Tibial nerve (tissue), 3 donors: ENCODE data around the gene POP5.

Source experiments
- EP300 ChIP-seq, 2 donors: sonication (generic); formaldehyde crosslinking; IDR thresholded peaks; one replicate each; pipeline ENCODE4 v1.6.1; 2017; ENCODE audit warnings: antibody characterized with exemption in 2 of 2, mild to moderate bottlenecking in 1 of 2
- POLR2A ChIP-seq, 2 donors: fragments of 450-650 bp; IDR thresholded peaks; one replicate each; pipeline ENCODE4 v1.6.1; 2017; ENCODE audit warnings: antibody characterized with exemption in 2 of 2, mild to moderate bottlenecking in 2 of 2, moderate library complexity in 2 of 2

DNA sequence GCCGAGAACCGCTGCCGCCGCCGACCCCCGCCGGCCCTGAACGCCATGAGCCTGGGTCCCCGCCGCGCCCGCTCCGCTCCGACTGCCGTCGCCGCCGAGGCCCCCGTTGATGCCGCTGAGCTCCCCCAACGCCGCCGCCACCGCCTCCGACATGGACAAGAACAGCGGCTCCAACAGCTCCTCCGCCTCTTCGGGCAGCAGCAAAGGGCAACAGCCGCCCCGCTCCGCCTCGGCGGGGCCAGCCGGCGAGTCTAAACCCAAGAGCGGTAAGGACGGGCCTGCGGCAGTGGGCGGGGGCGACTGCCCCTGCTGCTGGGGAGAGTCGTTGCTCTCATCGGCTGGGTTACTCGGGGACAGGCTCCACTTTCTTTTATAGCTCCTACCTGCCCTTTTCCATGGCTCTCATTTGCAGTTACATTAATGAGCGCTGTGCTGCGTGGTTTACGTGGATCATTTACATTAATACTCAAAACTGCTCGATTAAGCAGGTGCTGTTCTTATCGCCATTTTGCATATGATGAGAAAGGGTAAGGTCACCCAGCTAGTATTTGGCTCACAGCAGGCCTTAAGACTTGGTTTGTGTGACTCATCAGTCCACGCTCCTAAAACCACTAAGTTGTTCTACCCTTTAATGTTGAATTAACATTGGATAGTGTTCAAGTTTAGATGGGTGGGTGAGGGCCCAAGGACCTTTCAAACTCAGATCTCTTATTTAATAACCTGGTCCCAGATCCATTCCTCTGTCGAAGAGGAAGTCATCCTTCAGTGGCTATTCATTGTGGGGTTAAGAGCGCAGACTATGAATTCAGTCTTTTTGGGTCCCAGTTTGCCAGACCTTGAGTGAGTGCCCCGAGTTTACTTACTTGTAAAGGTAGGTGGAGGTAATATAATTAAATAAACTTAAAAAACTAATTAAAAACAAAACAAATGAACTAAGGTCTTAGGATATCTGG is 46.2 kb downstream of the POP5 start:
- TF ChIP-seq EP300 (IDR thresholded peaks at IDR 0.05) (no peak), POLR2A (IDR thresholded peaks at IDR 0.05) (no peak)
